ENCODE results near the gene DAP3. TPM values are rescaled to one million over a fixed set of nuclear protein-coding genes. Genes with fewer than 3 reads are reported as not detected.
"Not testable (repeated sequence)": the region's sequence is repeated elsewhere in the genome, so short reads cannot be mapped to it uniquely, and the experiment has no call there.

Gene DAP3
- total RNA-seq, 2 donors from 2014 or later, result 85.1 to 96.0 TPM

GRCh38 chr1:155678027-155678426 lies 10.9 kb upstream of the DAP3 start:
- intact Hi-C loops (cut with DNase I), result no loop called here
- no peak for DNase-seq
- ATAC-seq, result no peak

- ATAC-seq; intact Hi-C loops (cut with DNase I); DNase-seq: not testable (repeated sequence)
These were observed 9.9 kb upstream of the DAP3 start for GRCh38 chr1:155678992-155679391.

GRCh38 chr1:155680531-155680930 lies 8.4 kb upstream of the DAP3 start:
- ATAC-seq, result no peak
- intact Hi-C loops (cut with DNase I), result no loop called here
- no peak for DNase-seq

DNA sequence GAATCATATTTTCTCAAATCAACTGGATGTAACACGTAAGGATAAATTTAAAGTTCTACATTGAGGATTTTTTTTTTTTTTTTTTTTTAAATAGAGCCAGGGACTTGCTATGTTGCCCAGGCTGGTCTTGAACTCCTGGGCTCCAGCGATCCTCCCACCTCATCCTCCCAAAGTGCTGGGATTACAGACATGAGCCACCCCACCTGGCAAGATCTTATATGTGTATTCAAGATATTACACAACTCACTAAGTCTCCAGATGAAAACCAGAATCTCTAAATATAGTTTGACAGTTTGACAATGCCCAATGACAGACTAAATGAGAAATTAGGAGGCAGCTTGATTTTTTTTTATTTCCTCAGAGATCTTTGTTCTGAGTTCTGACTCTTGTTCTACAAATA lies 7.1 kb upstream of the DAP3 start:
- no peak for DNase-seq

GRCh38 chr1:155687705-155688323 lies 1.1 kb upstream of the DAP3 start:
- DNase-seq; intact Hi-C loops (cut with DNase I): not testable (repeated sequence)
- peak; percentile 51 to 54 for ATAC-seq

More for the DNA sequence above, 7.1 kb upstream of the DAP3 start:
- intact Hi-C loops (cut with DNase I), result no loop called here
- ATAC-seq, result no peak

GRCh38 chr1:155688324-155689080 lies 389 bp upstream of the DAP3 start, which contains the start of gene YY1AP1:
Gene YY1AP1 (minus strand): TSS chr1:155688774. CDS start chr1:155680436, 8,338 bp downstream.
- intact Hi-C loops (cut with DNase I), result no loop called here

DNA sequence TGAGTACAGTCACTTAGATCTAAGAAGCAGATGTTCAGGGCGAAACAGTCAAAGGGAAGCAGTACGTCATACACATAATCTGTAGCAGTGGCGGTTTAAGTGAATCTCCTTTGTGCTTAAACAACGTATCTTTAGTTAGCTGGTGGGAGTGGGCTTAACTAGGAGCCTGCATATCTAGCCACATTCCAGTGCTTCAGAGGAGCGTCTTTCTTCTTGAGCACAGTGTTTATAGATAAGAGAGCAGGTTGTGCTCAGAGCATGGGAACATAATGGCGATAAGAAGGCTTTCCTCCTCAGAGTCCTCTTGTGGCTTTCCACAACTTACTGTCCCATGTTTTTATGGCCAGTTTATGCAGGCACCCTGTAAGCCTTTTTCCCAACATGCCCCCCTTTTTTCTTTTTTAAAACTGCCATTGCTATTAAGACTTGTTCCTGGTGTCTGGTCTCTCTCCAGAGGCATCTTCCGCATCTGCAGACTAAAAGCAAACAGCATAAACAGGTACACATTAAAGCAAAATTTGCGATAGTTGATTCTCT lies 3.2 kb downstream of the DAP3 start:
- intact Hi-C loops (cut with DNase I), result no loop called here
- no peak for ATAC-seq
- no peak for DNase-seq

More at GRCh38 chr1:155688324-155689080, 389 bp upstream of the DAP3 start, which contains the start of gene YY1AP1:
- peak; percentile 93 for DNase-seq
- peak; percentile 97 for ATAC-seq

DNA sequence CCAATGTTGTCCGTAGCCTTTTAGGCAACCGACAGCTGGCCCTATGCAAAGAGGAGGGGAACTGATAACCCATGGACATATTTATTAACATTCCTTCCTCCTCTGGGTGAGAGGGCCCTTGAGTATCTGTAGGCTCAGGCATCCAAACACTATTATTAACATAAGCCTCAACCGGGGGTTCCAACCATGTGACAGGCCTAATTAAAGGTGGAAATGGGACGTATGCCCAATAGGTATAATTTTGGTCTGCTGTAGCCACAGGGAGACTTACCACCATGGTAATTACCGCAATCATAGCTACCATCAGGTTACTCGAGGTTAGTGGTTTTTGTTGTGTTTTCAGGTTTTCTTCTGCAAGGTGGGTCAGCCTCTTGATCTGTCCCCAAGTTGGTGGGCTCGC lies 5.3 kb downstream of the DAP3 start:
- intact Hi-C loops (cut with DNase I), result no loop called here
- DNase-seq (no peak), ATAC-seq (no peak)

GRCh38 chr1:155695072-155695471 lies 6.2 kb downstream of the DAP3 start:
- intact Hi-C loops (cut with DNase I), result no loop called here
- DNase-seq, result no peak
- ATAC-seq, result peak in 1 of 2 donors; percentile 40

DNA sequence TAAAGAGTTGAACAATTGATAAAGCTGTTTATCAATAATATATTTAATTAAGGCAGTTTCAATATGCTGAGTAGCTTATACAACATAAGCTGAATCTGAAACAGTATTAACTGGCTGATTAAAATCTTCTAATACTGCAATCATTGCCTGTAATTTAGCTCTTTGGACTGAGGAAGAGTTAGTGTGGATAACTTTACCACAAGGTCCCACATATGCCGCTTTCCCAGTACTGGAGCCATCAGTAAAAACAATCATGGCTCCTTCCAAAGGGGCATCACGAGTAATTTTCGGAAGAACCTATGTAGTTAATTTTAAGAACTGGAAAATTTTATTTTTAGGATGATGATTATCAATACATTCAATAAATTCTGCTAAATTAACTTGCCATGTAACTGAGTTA lies 6.7 kb downstream of the DAP3 start:
- no peak for ATAC-seq
- no peak for DNase-seq
- intact Hi-C loops (cut with DNase I), result no loop called here

DNA sequence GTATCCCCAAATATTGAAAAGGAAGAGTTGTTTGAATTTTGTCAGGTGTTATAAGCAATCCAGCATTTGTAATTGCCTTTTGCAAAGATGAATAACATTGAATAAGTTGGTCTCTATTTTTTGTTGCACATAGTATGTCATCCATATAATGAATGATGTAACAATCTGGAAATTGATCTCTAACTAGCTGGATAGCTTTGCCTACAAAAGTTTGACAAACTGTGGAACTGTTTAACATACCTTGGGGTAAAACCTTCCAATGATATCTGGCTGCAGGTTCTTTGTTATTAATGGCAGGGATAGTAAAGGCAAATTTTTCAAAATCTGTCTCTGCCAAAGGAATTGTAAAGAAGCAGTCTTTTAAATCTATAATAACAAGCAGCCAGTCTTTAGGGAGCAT lies 7.6 kb downstream of the DAP3 start:
- intact Hi-C loops (cut with DNase I), result no loop called here
- no peak for ATAC-seq
- no peak for DNase-seq

DNA sequence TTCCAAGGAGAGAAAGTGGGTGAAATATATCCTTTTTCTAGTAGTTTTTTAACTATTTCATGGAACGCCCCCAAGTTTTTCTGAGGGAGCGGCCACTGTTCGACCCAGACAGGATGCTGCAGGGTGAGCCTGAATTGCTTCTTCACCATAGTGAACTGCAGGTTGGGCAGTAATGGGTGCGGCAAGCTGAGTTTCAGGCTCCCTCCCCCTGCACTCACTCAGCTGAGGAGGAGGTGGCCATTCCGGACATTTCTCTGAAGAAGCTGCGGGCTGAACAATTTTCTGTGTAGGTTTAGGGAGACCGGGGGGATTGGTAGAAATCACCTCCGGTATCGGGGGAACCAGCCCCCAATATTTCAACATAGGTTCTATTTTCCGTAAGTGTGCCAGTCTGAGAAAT lies 8.2 kb downstream of the DAP3 start:
- intact Hi-C loops (cut with DNase I), result no loop called here
- no peak for ATAC-seq
- no peak for DNase-seq

- DNase-seq; intact Hi-C loops (cut with DNase I); ATAC-seq: not testable (repeated sequence)
These were observed 8.7 kb downstream of the DAP3 start for GRCh38 chr1:155697616-155698015.

DNA sequence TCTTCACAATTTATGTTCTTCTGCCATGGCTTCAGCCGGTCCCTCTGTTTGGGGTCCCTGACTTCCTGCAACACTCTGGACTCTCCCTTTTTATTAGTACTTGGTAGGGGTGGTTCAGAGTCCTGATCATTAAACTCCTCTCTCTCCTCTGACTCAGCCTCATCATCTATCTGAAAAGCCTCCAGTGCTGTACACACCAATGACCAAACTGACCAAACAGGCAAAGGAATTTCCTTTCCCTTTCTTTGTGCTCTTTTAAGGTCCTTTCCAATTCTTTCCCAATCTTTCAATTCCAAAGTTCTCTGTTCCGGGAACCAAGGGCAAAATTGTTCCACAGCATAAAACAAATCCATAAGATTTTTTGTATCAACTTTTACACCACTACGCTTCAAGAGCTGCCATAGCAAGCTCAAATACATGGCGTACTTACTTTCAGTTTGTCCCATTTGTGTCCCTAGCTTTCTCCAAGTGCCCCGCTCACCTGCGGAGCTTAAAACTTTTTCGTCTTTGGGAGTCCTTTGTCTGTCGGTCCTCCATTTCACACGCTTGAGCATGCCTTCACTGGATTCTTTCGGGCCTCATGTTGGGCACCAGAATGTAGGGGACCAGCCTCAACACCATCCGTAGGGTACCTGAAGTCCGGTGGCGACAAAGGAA lies 9.6 kb downstream of the DAP3 start:
- ATAC-seq (no peak), DNase-seq (no peak)
- intact Hi-C loops (cut with DNase I), result no loop called here

DNA sequence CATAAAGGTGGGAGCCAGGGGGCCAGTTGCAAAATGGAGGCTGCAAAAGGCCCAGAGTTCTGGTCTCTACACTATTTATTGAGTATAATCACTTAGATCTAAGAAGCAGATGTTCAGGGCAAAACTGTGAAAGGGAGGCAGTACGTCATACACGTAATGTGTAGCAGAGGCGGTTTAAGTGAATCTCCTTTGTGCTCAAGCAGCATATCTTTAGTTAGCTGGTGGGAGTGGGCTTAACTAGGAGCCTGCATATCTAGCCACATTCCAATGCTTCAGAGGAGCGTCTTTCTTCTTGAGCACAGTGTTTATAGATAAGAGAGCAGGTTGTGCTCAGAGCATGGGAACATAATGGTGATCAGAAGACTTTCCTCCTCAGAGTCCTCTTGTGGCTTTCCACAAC lies 10.2 kb downstream of the DAP3 start:
- DNase-seq; intact Hi-C loops (cut with DNase I); ATAC-seq: not testable (repeated sequence)

DNA sequence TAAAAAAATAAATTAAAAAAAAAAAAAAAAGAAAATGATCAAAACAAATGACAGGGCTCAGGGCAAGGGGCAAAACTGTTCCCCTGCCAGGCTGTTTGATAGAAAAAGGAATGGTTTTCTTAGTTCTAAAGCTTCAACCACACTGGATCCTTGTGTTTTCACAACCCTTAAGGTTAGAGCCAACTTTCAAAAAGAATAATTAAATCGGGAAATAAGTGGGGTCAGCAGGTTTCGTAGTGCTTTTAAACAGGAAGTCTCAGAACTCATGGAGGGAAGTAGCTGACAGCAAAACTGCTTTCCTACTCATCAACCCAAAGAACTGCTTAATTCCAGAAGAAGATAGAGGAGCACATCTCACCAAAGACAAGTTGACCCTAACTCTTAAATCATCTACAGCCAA lies 12.8 kb downstream of the DAP3 start:
- ATAC-seq; DNase-seq; intact Hi-C loops (cut with DNase I): not testable (repeated sequence)

DNA sequence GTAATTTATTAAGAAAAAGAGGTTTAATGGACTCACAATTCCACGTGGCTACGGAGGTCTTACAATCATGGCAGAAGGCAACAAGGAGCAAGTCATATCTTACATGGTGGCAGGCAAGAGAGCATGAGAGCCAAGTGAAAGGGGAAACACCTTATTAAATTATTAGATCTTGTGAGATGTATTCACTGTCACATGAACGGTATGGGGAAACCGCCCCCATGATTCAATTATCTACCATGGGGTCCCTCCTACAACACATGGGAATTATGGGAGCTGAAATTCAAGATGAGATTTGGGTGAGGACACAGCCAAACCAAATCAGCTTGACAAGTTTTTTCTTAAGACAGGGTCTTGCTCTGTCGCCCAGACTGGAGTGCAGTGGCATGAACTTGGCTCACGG lies 14.3 kb downstream of the DAP3 start:
- ATAC-seq (no peak), DNase-seq (no peak)
- intact Hi-C loops (cut with DNase I), result no loop called here

- intact Hi-C loops (cut with DNase I); DNase-seq; ATAC-seq: not testable (repeated sequence)
These were observed 15.5 kb downstream of the DAP3 start for GRCh38 chr1:155704414-155704813.

DNA sequence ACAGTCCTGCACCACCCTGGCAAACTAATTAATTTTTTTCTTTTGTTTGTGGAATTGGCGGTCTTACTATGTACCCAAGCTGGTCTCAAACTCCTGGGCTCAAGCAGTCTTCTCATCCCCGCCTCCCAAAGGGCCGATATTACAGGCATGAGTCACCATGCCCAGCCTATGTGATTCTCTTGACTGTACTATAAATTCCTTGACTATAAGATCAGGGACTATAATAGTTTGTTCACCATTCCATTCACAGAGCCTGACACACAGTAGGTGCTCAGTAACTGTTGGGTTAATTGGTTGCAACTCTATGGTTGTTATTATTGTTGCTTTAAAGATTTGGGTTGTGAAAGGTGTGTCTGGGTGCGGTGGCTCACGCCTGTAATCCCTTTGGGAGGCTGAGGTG lies 17.2 kb downstream of the DAP3 start:
- ATAC-seq (peak in 1 of 2 donors; percentile 24), DNase-seq (no peak)
- intact Hi-C loops (cut with DNase I), result no loop called here

- intact Hi-C loops (cut with DNase I), result no loop called here
- ATAC-seq (no peak), DNase-seq (no peak)
These were observed 20.5 kb downstream of the DAP3 start for GRCh38 chr1:155709391-155709790.

Measured in left cardiac atrium (tissue), 4 donors.